ENCODE data around the gene ADAR. TPM values are rescaled to one million over a fixed set of nuclear protein-coding genes. Genes with fewer than 3 reads are reported as not detected.

The ADAR gene
- total RNA-seq, 1 donor from 2014 or later, result 128 TPM

- H2AFZ ChIP-seq (replicated peaks), result no peak overlapping the region
Observed at GRCh38 chr1:154586641-154587040, 21.3 kb downstream of the ADAR start.

GRCh38 chr1:154586231-154586630 lies 21.8 kb downstream of the ADAR start:
- Mint-ChIP-seq H3K27ac (no peak overlapping the region), H3K4me3 (no peak overlapping the region), H3K27me3 (ENCODE audit: insufficient read depth, low read depth) (no peaks in the 10 kb centered on the region), H3K4me1 (no peaks in the 10 kb centered on the region), H3K36me3 (peaks cover 43% of the 10 kb centered on the region), H3K9me3 (no peaks in the 10 kb centered on the region)
- no peaks in the 10 kb centered on the region for H3K36me3 ChIP-seq
- H3K79me2 ChIP-seq (ENCODE audit: low read depth), result no peaks in the 10 kb centered on the region
- no peaks in the 10 kb centered on the region for H3K27me3 ChIP-seq
- no peaks in the 10 kb centered on the region for H3K9me3 ChIP-seq (ENCODE audit: low read depth)
- TF ChIP-seq, protein P1, sequence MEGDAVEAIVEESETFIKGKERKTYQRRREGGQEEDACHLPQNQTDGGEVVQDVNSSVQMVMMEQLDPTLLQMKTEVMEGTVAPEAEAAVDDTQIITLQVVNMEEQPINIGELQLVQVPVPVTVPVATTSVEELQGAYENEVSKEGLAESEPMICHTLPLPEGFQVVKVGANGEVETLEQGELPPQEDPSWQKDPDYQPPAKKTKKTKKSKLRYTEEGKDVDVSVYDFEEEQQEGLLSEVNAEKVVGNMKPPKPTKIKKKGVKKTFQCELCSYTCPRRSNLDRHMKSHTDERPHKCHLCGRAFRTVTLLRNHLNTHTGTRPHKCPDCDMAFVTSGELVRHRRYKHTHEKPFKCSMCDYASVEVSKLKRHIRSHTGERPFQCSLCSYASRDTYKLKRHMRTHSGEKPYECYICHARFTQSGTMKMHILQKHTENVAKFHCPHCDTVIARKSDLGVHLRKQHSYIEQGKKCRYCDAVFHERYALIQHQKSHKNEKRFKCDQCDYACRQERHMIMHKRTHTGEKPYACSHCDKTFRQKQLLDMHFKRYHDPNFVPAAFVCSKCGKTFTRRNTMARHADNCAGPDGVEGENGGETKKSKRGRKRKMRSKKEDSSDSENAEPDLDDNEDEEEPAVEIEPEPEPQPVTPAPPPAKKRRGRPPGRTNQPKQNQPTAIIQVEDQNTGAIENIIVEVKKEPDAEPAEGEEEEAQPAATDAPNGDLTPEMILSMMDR (IDR thresholded peaks at IDR 0.05), result no peak
- TF ChIP-seq EZH2phosphoT487 (IDR thresholded peaks at IDR 0.05) (no peak), EZH2 (IDR thresholded peaks at IDR 0.05) (no peak)
- no peaks in the 10 kb centered on the region for H4K20me1 ChIP-seq (ENCODE audit: low read depth)
- no peak overlapping the region for H3K4me2 ChIP-seq
- H3K27ac ChIP-seq, result no peak overlapping the region
- no peaks in the 10 kb centered on the region for H3K4me1 ChIP-seq
- DNase-seq (ENCODE audit: low spot score), result no peak
- no peak overlapping the region for H2AFZ ChIP-seq (replicated peaks)
- H3F3A ChIP-seq (ENCODE audit: low read depth), result no peaks in the 10 kb centered on the region
- no peak overlapping the region for H3K9ac ChIP-seq
- H3K4me3 ChIP-seq, result no peak overlapping the region

More at GRCh38 chr1:154586641-154587040, 21.3 kb downstream of the ADAR start:
- H3K36me3 ChIP-seq, result no peaks in the 10 kb centered on the region
- H3K79me2 ChIP-seq (ENCODE audit: low read depth), result no peaks in the 10 kb centered on the region
- no peak overlapping the region for H3K4me2 ChIP-seq
- no peaks in the 10 kb centered on the region for H3K27me3 Mint-ChIP-seq (ENCODE audit: insufficient read depth, low read depth)
- no peak overlapping the region for H3K9ac ChIP-seq
- H3K9me3 ChIP-seq (ENCODE audit: low read depth), result no peaks in the 10 kb centered on the region
- H3K9me3 Mint-ChIP-seq, result no peaks in the 10 kb centered on the region
- H3K4me3 Mint-ChIP-seq, result no peak overlapping the region
- DNase-seq (ENCODE audit: low spot score), result no peak
- no peaks in the 10 kb centered on the region for H3K4me1 Mint-ChIP-seq
- no peaks in the 10 kb centered on the region for H4K20me1 ChIP-seq (ENCODE audit: low read depth)
- no peaks in the 10 kb centered on the region for H3K27me3 ChIP-seq
- no peaks in the 10 kb centered on the region for H3F3A ChIP-seq (ENCODE audit: low read depth)
- no peak overlapping the region for H3K27ac Mint-ChIP-seq
- no peaks in the 10 kb centered on the region for H3K4me1 ChIP-seq
- TF ChIP-seq, protein P1 (IDR thresholded peaks at IDR 0.05), result no peak
- no peak for TF ChIP-seq EZH2 (IDR thresholded peaks at IDR 0.05)
- no peak for TF ChIP-seq EZH2phosphoT487 (IDR thresholded peaks at IDR 0.05)
- no peak overlapping the region for H3K27ac ChIP-seq
- peaks cover 45% of the 10 kb centered on the region for H3K36me3 Mint-ChIP-seq
- H3K4me3 ChIP-seq, result no peak overlapping the region

DNA sequence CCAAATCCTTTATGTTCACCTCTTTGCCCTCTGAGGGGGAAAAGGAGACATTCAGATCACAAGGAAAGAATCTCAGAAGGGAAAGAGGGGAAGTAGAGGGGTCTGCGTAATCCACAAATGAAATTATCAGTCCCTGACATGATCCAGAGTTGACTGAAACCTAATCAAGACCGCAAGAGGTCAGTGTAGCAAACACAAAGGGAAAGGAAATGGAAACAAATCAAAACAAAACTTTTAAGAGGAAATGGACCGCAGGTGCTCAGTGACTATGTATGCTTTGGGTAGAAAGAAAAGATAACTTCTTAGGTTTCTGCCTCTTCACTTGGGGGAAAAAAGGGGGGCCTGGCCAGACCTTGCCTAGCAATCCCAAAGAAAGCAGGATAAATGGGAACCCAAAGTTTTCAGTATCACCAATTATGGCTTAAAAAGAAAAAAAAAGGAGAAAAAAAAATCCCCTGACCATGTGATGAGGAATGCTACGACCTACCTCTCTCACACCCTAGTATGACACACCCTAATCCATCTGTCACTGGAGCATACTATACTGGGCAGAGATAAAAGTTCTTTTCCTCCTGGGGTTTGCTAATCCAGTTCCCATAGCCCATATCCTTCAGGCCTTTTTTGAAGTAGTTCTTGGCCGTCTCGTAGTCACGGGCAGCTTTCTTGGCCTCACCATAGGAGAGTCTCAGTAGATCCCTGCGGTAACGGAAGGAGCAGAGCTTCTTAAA lies 23.6 kb downstream of the ADAR start:
- no peak for DNase-seq (ENCODE audit: low spot score)
- no peaks in the 10 kb centered on the region for H3K27me3 ChIP-seq
- TF ChIP-seq, protein P1 (IDR thresholded peaks at IDR 0.05), result no peak
- TF ChIP-seq EZH2 (IDR thresholded peaks at IDR 0.05), result no peak
- no peak for TF ChIP-seq EZH2phosphoT487 (IDR thresholded peaks at IDR 0.05)
- no peaks in the 10 kb centered on the region for H3K9me3 Mint-ChIP-seq
- H3K27me3 Mint-ChIP-seq (ENCODE audit: insufficient read depth, low read depth), result peaks cover 3% of the 10 kb centered on the region
- no peaks in the 10 kb centered on the region for H3K4me1 ChIP-seq
- H2AFZ ChIP-seq (replicated peaks), result no peak overlapping the region
- no peaks in the 10 kb centered on the region for H4K20me1 ChIP-seq (ENCODE audit: low read depth)
- no peaks in the 10 kb centered on the region for H3K36me3 ChIP-seq
- no peak overlapping the region for H3K27ac ChIP-seq
- H3K9ac ChIP-seq, result no peak overlapping the region
- H3K4me3 ChIP-seq, result no peak overlapping the region
- no peak overlapping the region for H3K4me2 ChIP-seq
- H3K9me3 ChIP-seq (ENCODE audit: low read depth), result no peaks in the 10 kb centered on the region
- no peaks in the 10 kb centered on the region for H3F3A ChIP-seq (ENCODE audit: low read depth)
- peaks cover 41% of the 10 kb centered on the region for H3K36me3 Mint-ChIP-seq
- no peak overlapping the region for H3K27ac Mint-ChIP-seq
- no peaks in the 10 kb centered on the region for H3K4me1 Mint-ChIP-seq
- H3K4me3 Mint-ChIP-seq, result no peak overlapping the region
- H3K79me2 ChIP-seq (ENCODE audit: low read depth), result no peaks in the 10 kb centered on the region
